HepG2 (cell line): ENCODE measurements around the gene DRAP1. TPM values are rescaled to one million over a fixed set of nuclear protein-coding genes. Genes with fewer than 3 reads are reported as not detected.

Source experiments
- ATF1 ChIP-seq: IDR thresholded peaks from 2 replicates; pipeline ENCODE4 v1.6.1; 2016; ENCODE audit warnings: mild to moderate bottlenecking, control low read depth
- ESRRA ChIP-seq: sonication (generic); formaldehyde crosslinking; IDR thresholded peaks from 2 replicates; pipeline ENCODE4 v1.5.1; 2020; ENCODE audit warnings: mild to moderate bottlenecking, low read depth, missing genetic modification reagents
- FIP1L1 ChIP-seq: fragments of 200-400 bp; formaldehyde crosslinking; IDR thresholded peaks from 2 replicates; pipeline ENCODE4 v1.6.1; 2018; ENCODE audit warnings: low read depth, mild to moderate bottlenecking, low read length, moderate library complexity, borderline replicate concordance; ENCODE audit not compliant: insufficient read depth
- GFI1 ChIP-seq: sonication (generic); formaldehyde crosslinking; IDR thresholded peaks from 2 replicates; pipeline ENCODE4 v1.5.0; 2020; ENCODE audit warnings: missing genetic modification reagents, mild to moderate bottlenecking, borderline replicate concordance
- HDAC2 ChIP-seq: sonication (generic); formaldehyde crosslinking; IDR thresholded peaks from 2 replicates; pipeline ENCODE4 v1.4.0; 2020; ENCODE audit warnings: missing genetic modification reagents
- HDAC6 ChIP-seq: fragments of 200-600 bp; sonication (generic); IDR thresholded peaks from 2 replicates; pipeline ENCODE4 v1.7.0; 2017; ENCODE audit warnings: mild to moderate bottlenecking, antibody characterized with exemption, low read length, low read depth
- MED1 ChIP-seq: sonication (generic); formaldehyde crosslinking; IDR thresholded peaks from 2 replicates; pipeline ENCODE4 v1.4.0; 2020; ENCODE audit warnings: missing genetic modification reagents
- PTBP1 ChIP-seq: fragments of 200-400 bp; formaldehyde crosslinking; IDR thresholded peaks from 2 replicates; pipeline ENCODE4 v1.6.1; 2018; ENCODE audit warnings: low read length, low read depth; ENCODE audit not compliant: poor library complexity, severe bottlenecking
- SNAI1 ChIP-seq: sonication (generic); formaldehyde crosslinking; IDR thresholded peaks from 2 replicates; pipeline ENCODE4 v1.5.0; 2020; ENCODE audit warnings: mild to moderate bottlenecking, missing genetic modification reagents, borderline replicate concordance
- SPEN ChIP-seq: sonication (generic); formaldehyde crosslinking; IDR thresholded peaks from 2 replicates; pipeline ENCODE4 v1.5.1; 2020; ENCODE audit warnings: low read depth, mild to moderate bottlenecking, missing genetic modification reagents
- ZNF143 ChIP-seq: sonication (generic); formaldehyde crosslinking; IDR thresholded peaks from 2 replicates; pipeline ENCODE4 v1.4.0; 2020; ENCODE audit warnings: missing genetic modification reagents
- ZNF225 ChIP-seq: sonication (generic); formaldehyde crosslinking; IDR thresholded peaks from 2 replicates; pipeline ENCODE4 v1.4.0; 2020; ENCODE audit warnings: mild to moderate bottlenecking, missing genetic modification reagents
- ZNF230 ChIP-seq: sonication (generic); formaldehyde crosslinking; IDR thresholded peaks from 2 replicates; pipeline ENCODE4 v1.4.0; 2020; ENCODE audit warnings: mild to moderate bottlenecking, missing genetic modification reagents
- ZNF253 ChIP-seq: sonication (generic); formaldehyde crosslinking; IDR thresholded peaks from 2 replicates; pipeline ENCODE4 v1.8.0; 2022; ENCODE audit warnings: mild to moderate bottlenecking, missing genetic modification reagents, borderline replicate concordance
- ZNF775 ChIP-seq: sonication (generic); formaldehyde crosslinking; IDR thresholded peaks from 2 replicates; pipeline ENCODE4 v1.4.0; 2020; ENCODE audit warnings: missing genetic modification reagents, mild to moderate bottlenecking, moderate library complexity, borderline replicate concordance
- ZNF777 ChIP-seq: sonication (generic); formaldehyde crosslinking; IDR thresholded peaks from 2 replicates; pipeline ENCODE4 v1.4.0; 2020; ENCODE audit warnings: missing genetic modification reagents
- ZNF790 ChIP-seq: sonication (generic); formaldehyde crosslinking; IDR thresholded peaks from 2 replicates; pipeline ENCODE4 v1.8.0; 2022; ENCODE audit warnings: missing genetic modification reagents, mild to moderate bottlenecking, borderline replicate concordance
- polyA plus RNA-seq, 8 experiments: library from polyadenylated mRNA; depleted of rRNA in 3 of 8; stranded (reverse) in 7 of 8; unstranded in 1 of 8; fragments of >200 nt; fragmentation: Illumina TruSeq in 4 of 8; extraction: Trizol in 4 of 8; gene quantifications; 2 replicates each; pipeline versions ENCODE4 v1.2.1 to v1.2.3, GENCODE V29; 2011 to 2016; ENCODE audit warnings: low read depth in 4 of 8, missing spikeins in 1 of 8, mixed read lengths in 1 of 8; ENCODE audit not compliant: insufficient read depth in 1 of 8
- total RNA-seq, 5 experiments: library from RNA; depleted of rRNA; stranded (reverse); fragments of >200 nt; fragmentation: Illumina TruSeq; extraction: Trizol; gene quantifications; 2 replicates each; pipeline ENCODE4 v1.2.3, GENCODE V29; 2016; ENCODE audit warnings: low read depth in 1 of 5
- TF ChIP-seq, protein P1 (sequence below): sonication (generic); formaldehyde crosslinking; IDR thresholded peaks from 2 replicates; pipeline ENCODE4 v1.5.0; 2020; ENCODE audit warnings: mild to moderate bottlenecking, missing genetic modification reagents
- TF ChIP-seq, protein P2 (sequence below): sonication (generic); formaldehyde crosslinking; IDR thresholded peaks from 2 replicates; pipeline ENCODE4 v1.9.0; 2021; ENCODE audit warnings: missing genetic modification reagents, mild to moderate bottlenecking, borderline replicate concordance
- TF ChIP-seq, protein P3 (sequence below): sonication (generic); formaldehyde crosslinking; IDR thresholded peaks from 2 replicates; pipeline ENCODE4 v1.5.0; 2020; ENCODE audit warnings: mild to moderate bottlenecking, low read depth, missing genetic modification reagents, borderline replicate concordance
- TF ChIP-seq, protein P4 (sequence below): sonication (generic); formaldehyde crosslinking; IDR thresholded peaks from 2 replicates; pipeline ENCODE4 v1.8.0; 2023; ENCODE audit warnings: mild to moderate bottlenecking, missing genetic modification reagents
- TF ChIP-seq, protein P5 (sequence below): sonication (generic); formaldehyde crosslinking; IDR thresholded peaks from 2 replicates; pipeline ENCODE4 v1.4.0; 2020; ENCODE audit warnings: missing genetic modification reagents, borderline replicate concordance

The DRAP1 gene
- total and polyA plus RNA-seq, 2 of the 13 experiments (the other 11 are each of a cell fraction or from before 2014, with no cell fraction given), result 46.8 to 52.3 TPM

DNA sequence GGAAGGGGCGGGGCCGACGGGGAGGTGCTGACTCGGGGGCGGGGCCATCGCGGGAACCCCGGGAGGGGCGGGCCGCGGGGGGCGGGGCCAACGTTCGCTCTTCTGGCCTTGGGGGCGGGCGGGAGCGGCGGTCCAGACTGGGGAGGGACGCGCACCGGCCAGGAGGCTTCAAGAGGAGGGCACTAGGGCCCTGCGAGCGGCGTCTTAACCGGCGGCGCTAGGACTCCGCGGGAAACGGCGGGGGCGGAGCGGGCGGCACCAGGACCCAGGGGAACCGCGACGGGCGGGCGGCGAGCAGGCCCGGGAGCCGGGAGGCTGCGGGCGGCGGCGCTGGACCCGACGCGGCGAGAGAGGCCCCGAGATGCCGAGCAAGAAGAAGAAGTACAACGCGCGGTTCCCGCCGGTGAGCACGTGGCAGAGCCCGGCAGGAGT is at the start of gene DRAP1 (continued):
- TF ChIP-seq ZNF775 (CRISPR knock-in tag) (no peak), HDAC6 (no peak), ESRRA (CRISPR knock-in tag) (peak; percentile 80; the same call in 1 of the 2 replicates), ATF1 (no peak), ZNF777 (CRISPR knock-in tag) (peak; percentile 90), PTBP1 (no peak), ZNF225 (CRISPR knock-in tag) (peak; percentile 63; the same call in 1 of the 2 replicates), ZNF790 (0 out of 2 replicates have a peak, but pooled peaks have one; percentile 22), ZNF143 (CRISPR knock-in tag) (no peak), SNAI1 (CRISPR knock-in tag) (0 out of 2 replicates have a peak, but pooled peaks have one; percentile 24), HDAC2 (CRISPR knock-in tag) (peak; percentile 58; the same call in 1 of the 2 replicates), ZNF253 (CRISPR knock-in tag) (no peak), FIP1L1 (no peak), MED1 (CRISPR knock-in tag) (peak; percentile 78), ZNF230 (CRISPR knock-in tag) (no peak), GFI1 (CRISPR knock-in tag) (0 out of 2 replicates have a peak, but pooled peaks have one; percentile 80), SPEN (CRISPR knock-in tag) (peak; percentile 76)
- TF ChIP-seq, protein P1, sequence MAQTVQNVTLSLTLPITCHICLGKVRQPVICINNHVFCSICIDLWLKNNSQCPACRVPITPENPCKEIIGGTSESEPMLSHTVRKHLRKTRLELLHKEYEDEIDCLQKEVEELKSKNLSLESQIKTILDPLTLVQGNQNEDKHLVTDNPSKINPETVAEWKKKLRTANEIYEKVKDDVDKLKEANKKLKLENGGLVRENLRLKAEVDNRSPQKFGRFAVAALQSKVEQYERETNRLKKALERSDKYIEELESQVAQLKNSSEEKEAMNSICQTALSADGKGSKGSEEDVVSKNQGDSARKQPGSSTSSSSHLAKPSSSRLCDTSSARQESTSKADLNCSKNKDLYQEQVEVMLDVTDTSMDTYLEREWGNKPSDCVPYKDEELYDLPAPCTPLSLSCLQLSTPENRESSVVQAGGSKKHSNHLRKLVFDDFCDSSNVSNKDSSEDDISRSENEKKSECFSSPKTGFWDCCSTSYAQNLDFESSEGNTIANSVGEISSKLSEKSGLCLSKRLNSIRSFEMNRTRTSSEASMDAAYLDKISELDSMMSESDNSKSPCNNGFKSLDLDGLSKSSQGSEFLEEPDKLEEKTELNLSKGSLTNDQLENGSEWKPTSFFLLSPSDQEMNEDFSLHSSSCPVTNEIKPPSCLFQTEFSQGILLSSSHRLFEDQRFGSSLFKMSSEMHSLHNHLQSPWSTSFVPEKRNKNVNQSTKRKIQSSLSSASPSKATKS (CRISPR knock-in tag), result no peak; the same call in 1 of the 2 replicates
- TF ChIP-seq, protein P2, sequence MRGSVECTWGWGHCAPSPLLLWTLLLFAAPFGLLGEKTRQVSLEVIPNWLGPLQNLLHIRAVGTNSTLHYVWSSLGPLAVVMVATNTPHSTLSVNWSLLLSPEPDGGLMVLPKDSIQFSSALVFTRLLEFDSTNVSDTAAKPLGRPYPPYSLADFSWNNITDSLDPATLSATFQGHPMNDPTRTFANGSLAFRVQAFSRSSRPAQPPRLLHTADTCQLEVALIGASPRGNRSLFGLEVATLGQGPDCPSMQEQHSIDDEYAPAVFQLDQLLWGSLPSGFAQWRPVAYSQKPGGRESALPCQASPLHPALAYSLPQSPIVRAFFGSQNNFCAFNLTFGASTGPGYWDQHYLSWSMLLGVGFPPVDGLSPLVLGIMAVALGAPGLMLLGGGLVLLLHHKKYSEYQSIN, result no peak
- TF ChIP-seq, protein P3, sequence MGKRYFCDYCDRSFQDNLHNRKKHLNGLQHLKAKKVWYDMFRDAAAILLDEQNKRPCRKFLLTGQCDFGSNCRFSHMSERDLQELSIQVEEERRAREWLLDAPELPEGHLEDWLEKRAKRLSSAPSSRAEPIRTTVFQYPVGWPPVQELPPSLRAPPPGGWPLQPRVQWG (CRISPR knock-in tag), result no peak
- TF ChIP-seq, protein P4, sequence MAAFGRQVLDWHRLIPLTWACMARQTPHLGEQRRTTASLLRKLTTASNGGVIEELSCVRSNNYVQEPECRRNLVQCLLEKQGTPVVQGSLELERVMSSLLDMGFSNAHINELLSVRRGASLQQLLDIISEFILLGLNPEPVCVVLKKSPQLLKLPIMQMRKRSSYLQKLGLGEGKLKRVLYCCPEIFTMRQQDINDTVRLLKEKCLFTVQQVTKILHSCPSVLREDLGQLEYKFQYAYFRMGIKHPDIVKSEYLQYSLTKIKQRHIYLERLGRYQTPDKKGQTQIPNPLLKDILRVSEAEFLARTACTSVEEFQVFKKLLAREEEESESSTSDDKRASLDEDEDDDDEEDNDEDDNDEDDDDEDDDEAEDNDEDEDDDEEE (CRISPR knock-in tag), result peak; percentile 92; the same call in 1 of the 2 replicates
- TF ChIP-seq, protein P5, sequence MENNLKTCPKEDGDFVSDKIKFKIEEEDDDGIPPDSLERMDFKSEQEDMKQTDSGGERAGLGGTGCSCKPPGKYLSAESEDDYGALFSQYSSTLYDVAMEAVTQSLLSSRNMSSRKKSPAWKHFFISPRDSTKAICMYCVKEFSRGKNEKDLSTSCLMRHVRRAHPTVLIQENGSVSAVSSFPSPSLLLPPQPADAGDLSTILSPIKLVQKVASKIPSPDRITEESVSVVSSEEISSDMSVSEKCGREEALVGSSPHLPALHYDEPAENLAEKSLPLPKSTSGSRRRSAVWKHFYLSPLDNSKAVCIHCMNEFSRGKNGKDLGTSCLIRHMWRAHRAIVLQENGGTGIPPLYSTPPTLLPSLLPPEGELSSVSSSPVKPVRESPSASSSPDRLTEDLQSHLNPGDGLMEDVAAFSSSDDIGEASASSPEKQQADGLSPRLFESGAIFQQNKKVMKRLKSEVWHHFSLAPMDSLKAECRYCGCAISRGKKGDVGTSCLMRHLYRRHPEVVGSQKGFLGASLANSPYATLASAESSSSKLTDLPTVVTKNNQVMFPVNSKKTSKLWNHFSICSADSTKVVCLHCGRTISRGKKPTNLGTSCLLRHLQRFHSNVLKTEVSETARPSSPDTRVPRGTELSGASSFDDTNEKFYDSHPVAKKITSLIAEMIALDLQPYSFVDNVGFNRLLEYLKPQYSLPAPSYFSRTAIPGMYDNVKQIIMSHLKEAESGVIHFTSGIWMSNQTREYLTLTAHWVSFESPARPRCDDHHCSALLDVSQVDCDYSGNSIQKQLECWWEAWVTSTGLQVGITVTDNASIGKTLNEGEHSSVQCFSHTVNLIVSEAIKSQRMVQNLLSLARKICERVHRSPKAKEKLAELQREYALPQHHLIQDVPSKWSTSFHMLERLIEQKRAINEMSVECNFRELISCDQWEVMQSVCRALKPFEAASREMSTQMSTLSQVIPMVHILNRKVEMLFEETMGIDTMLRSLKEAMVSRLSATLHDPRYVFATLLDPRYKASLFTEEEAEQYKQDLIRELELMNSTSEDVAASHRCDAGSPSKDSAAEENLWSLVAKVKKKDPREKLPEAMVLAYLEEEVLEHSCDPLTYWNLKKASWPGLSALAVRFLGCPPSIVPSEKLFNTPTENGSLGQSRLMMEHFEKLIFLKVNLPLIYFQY (CRISPR knock-in tag), result peak; percentile 80
